Type B pancreatic cell (in vitro differentiated cells): Measurements from ENCODE around the gene TNFSF15. TPM values are rescaled to one million over a fixed set of nuclear protein-coding genes. Genes with fewer than 3 reads are reported as not detected.
A peak's percentile ranks its signal among the peaks of the same experiment; 100 is the strongest.
"Not testable (repeated sequence)": the region's sequence is repeated elsewhere in the genome, so short reads cannot be mapped to it uniquely, and the experiment has no call there.

Experiments used
- DNase-seq: peaks from one replicate; pipeline ENCODE4 v3.0.0; 2021; ENCODE audit warnings: mixed read lengths; ENCODE audit not compliant: unreplicated experiment; ENCODE audit errors: extremely low spot score
- H3K27ac Mint-ChIP-seq: 2 replicates; pipeline ENCODE4 v1.8.0; 2021; ENCODE audit warnings: mild to moderate bottlenecking, mixed read lengths
- H3K27me3 Mint-ChIP-seq: 2 replicates; pipeline ENCODE4 v1.8.0; 2021; ENCODE audit warnings: mixed read lengths
- H3K36me3 Mint-ChIP-seq: 2 replicates; pipeline ENCODE4 v1.8.0; 2021; ENCODE audit warnings: mixed read lengths
- H3K4me1 Mint-ChIP-seq: one replicate; pipeline ENCODE4 v1.8.0; 2021; ENCODE audit warnings: mixed read lengths; ENCODE audit not compliant: unreplicated experiment
- H3K4me3 Mint-ChIP-seq: 2 replicates; pipeline ENCODE4 v1.8.0; 2021; ENCODE audit warnings: mild to moderate bottlenecking, mixed read lengths
- H3K9me3 Mint-ChIP-seq: 2 replicates; pipeline ENCODE4 v1.8.0; 2021; ENCODE audit warnings: mixed read lengths
- CTCF ChIP-seq: fragments of 200-600 bp; sonication (generic); conservative IDR thresholded peaks from 2 replicates; pipeline ENCODE4 v1.5.0; 2021; ENCODE audit warnings: antibody characterized with exemption, mild to moderate bottlenecking
- total RNA-seq: library from RNA; stranded (reverse); gene quantifications from 2 replicates; pipeline ENCODE4 v1.2.1, GENCODE V29; 2021; ENCODE audit warnings: low replicate concordance

Gene TNFSF15
- total RNA-seq, 1 donor from 2014 or later, result 3.3 TPM

GRCh38 chr9:114738581-114739316 lies 67.1 kb downstream of the TNFSF15 start:
- H3K4me3 Mint-ChIP-seq, result no peak overlapping the region
- peaks cover 15% of the 10 kb centered on the region for H3K4me1 Mint-ChIP-seq
- no peaks in the 10 kb centered on the region for H3K9me3 Mint-ChIP-seq
- H3K36me3 Mint-ChIP-seq, result no peaks in the 10 kb centered on the region
- TF ChIP-seq CTCF, result peak; percentile 90
- peaks cover 7% of the 10 kb centered on the region for H3K27me3 Mint-ChIP-seq
- H3K27ac Mint-ChIP-seq, result peak overlapping the region; percentile 61
- no peak for DNase-seq

GRCh38 chr9:114737847-114738246 lies 68.0 kb downstream of the TNFSF15 start:
- Mint-ChIP-seq H3K4me1 (peaks cover 15% of the 10 kb centered on the region), H3K27ac (no peak overlapping the region), H3K27me3 (peaks cover 7% of the 10 kb centered on the region), H3K9me3 (no peaks in the 10 kb centered on the region), H3K36me3 (no peaks in the 10 kb centered on the region), H3K4me3 (no peak overlapping the region)
- TF ChIP-seq CTCF, result no peak
- no peak for DNase-seq

GRCh38 chr9:114737118-114737517 lies 68.7 kb downstream of the TNFSF15 start:
- Mint-ChIP-seq H3K27me3 (peaks cover 7% of the 10 kb centered on the region), H3K4me1 (peaks cover 15% of the 10 kb centered on the region), H3K27ac (no peak overlapping the region), H3K4me3 (no peak overlapping the region), H3K36me3 (no peaks in the 10 kb centered on the region), H3K9me3 (no peaks in the 10 kb centered on the region)
- DNase-seq, result no peak
- TF ChIP-seq CTCF, result no peak

GRCh38 chr9:114735704-114736103 lies 70.1 kb downstream of the TNFSF15 start:
- TF ChIP-seq CTCF, result no peak
- Mint-ChIP-seq H3K4me3 (no peak overlapping the region), H3K4me1 (peaks cover 15% of the 10 kb centered on the region), H3K27ac (no peak overlapping the region), H3K27me3 (peaks cover 7% of the 10 kb centered on the region), H3K36me3 (no peaks in the 10 kb centered on the region), H3K9me3 (no peaks in the 10 kb centered on the region)
- no peak for DNase-seq

GRCh38 chr9:114735139-114735538 lies 70.7 kb downstream of the TNFSF15 start:
- not testable (repeated sequence) for H3K27ac Mint-ChIP-seq, H3K27me3 Mint-ChIP-seq, H3K36me3 Mint-ChIP-seq, DNase-seq, H3K9me3 Mint-ChIP-seq, H3K4me3 Mint-ChIP-seq
- H3K4me1 Mint-ChIP-seq, result peaks cover 15% of the 10 kb centered on the region

Other genes with a start within 250 kb of the TNFSF15 start
- gene ATP6V1G1, start 218.3 kb downstream of the TNFSF15 start, total RNA-seq, result 110 and 147 TPM in 2 replicates
- 6.5 and 6.6 TPM in 2 replicates for gene TMEM268, start 194.7 kb downstream of the TNFSF15 start, total RNA-seq
- not detected in 2 replicates for gene TEX53, start 148.2 kb downstream of the TNFSF15 start, total RNA-seq
- not detected in 2 replicates for gene TEX48, start 123.8 kb downstream of the TNFSF15 start, total RNA-seq
- 0.19 and 0.43 TPM in 2 replicates for gene TNFSF8, start 124.6 kb upstream of the TNFSF15 start, total RNA-seq